Neural progenitor cell (in vitro differentiated cells): ENCODE results near the gene APLN.

Source experiments
- EZH2 ChIP-seq: fragments of 200-600 bp; sonication (generic); IDR thresholded peaks from 2 replicates; pipeline ENCODE4 v1.6.1; 2017; ENCODE audit warnings: antibody characterized with exemption, mild to moderate bottlenecking, moderate library complexity
- EZH2phosphoT487 ChIP-seq: fragments of 200-600 bp; sonication (generic); IDR thresholded peaks from 2 replicates; pipeline ENCODE4 v1.6.1; 2017; ENCODE audit warnings: antibody characterized with exemption
- TF ChIP-seq, protein P1 (sequence below): fragments of 200-600 bp; sonication (generic); IDR thresholded peaks from 2 replicates; pipeline ENCODE4 v1.5.1; 2017; ENCODE audit warnings: antibody characterized with exemption, mild to moderate bottlenecking

DNA sequence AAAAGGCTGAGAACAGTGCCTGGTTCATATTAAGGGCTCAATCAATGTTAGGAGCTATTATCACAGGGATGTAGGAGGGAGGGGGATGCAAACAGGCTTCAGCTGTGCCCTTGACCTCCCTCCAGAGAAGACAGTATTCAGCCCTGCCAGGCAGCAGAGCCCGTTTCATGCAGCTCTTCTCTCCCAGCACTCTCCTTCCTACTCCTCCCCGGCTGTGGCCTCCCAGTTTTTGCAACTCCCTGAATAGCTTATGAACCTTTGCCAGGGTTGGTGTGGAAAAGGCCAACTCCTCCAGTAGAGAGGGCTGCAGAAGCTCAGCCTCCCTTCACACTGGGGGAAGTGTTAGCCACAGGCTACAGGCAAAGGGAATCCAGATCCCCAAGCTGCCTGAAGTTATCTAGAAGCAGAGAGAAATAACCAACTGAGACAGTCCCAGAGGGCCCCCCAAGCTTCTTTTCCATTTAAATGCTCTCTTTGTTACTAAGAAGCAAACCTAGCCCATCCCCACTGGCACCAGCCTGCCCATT lies 31.7 kb upstream of the APLN start:
- TF ChIP-seq, protein P1, sequence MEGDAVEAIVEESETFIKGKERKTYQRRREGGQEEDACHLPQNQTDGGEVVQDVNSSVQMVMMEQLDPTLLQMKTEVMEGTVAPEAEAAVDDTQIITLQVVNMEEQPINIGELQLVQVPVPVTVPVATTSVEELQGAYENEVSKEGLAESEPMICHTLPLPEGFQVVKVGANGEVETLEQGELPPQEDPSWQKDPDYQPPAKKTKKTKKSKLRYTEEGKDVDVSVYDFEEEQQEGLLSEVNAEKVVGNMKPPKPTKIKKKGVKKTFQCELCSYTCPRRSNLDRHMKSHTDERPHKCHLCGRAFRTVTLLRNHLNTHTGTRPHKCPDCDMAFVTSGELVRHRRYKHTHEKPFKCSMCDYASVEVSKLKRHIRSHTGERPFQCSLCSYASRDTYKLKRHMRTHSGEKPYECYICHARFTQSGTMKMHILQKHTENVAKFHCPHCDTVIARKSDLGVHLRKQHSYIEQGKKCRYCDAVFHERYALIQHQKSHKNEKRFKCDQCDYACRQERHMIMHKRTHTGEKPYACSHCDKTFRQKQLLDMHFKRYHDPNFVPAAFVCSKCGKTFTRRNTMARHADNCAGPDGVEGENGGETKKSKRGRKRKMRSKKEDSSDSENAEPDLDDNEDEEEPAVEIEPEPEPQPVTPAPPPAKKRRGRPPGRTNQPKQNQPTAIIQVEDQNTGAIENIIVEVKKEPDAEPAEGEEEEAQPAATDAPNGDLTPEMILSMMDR: no peak
- TF ChIP-seq EZH2: no peak
- no peak for TF ChIP-seq EZH2phosphoT487
